ENCODE results near the gene FMO3.

GRCh38 chr1:171139890-171140289 lies 49.2 kb downstream of the FMO3 start:
- no peak for TF ChIP-seq CTCF (conservative IDR thresholded peaks at IDR 0.05; ENCODE audit: low read depth, low read length)
- TF ChIP-seq CEBPB (IDR thresholded peaks at IDR 0.05; ENCODE audit: low read depth, low read length): no peak
- TF ChIP-seq SMC3 (IDR thresholded peaks at IDR 0.05; ENCODE audit: low read depth, low read length): no peak
- no peak for TF ChIP-seq RFX5 (IDR thresholded peaks at IDR 0.05; ENCODE audit: low read depth, low read length)
- TF ChIP-seq NFE2L2 (IDR thresholded peaks at IDR 0.05; ENCODE audit: low read depth, low read length): no peak
- TF ChIP-seq MXI1 (IDR thresholded peaks at IDR 0.05; ENCODE audit: borderline replicate concordance, low read depth, low read length): no peak
- TF ChIP-seq RAD21 (IDR thresholded peaks at IDR 0.05; ENCODE audit: low read length): no peak
- TF ChIP-seq RCOR1 (IDR thresholded peaks at IDR 0.05; ENCODE audit: insufficient replicate concordance, low read length): no peak
- no peak for TF ChIP-seq BHLHE40 (IDR thresholded peaks at IDR 0.05; ENCODE audit: low read depth, low read length)
- TF ChIP-seq, protein P1, sequence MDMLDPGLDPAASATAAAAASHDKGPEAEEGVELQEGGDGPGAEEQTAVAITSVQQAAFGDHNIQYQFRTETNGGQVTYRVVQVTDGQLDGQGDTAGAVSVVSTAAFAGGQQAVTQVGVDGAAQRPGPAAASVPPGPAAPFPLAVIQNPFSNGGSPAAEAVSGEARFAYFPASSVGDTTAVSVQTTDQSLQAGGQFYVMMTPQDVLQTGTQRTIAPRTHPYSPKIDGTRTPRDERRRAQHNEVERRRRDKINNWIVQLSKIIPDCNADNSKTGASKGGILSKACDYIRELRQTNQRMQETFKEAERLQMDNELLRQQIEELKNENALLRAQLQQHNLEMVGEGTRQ (IDR thresholded peaks at IDR 0.05; ENCODE audit: low read depth, low read length): no peak
- TF ChIP-seq ELK1 (IDR thresholded peaks at IDR 0.05; ENCODE audit: borderline replicate concordance, low read depth, low read length): no peak
- TF ChIP-seq MAZ (IDR thresholded peaks at IDR 0.05; ENCODE audit: borderline replicate concordance, low read depth, low read length): no peak
